ENCODE measurements around the gene SUSD2.

SUSD2 gene

DNA sequence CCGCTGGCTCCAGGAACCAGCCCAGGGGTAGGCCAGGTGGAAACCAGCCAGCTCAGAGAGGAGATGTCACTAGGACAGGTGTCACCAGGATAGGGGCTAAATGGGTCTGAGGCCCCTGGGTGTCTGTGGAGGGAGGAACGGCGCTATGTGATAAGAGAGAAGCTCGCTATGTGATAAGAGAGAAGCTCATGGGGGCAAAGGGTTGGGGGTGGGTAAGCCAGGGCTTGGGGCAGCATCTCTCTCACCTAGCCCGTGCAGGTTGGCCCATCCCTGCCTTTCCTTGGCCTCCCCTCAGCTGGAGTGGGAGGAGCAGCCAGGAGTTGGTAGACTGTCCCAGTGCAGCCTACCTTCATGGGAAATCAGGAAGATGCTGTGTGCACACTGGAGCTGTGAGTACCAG is 26.5 kb upstream of the SUSD2 start:
- no peak for DNase-seq

DNA sequence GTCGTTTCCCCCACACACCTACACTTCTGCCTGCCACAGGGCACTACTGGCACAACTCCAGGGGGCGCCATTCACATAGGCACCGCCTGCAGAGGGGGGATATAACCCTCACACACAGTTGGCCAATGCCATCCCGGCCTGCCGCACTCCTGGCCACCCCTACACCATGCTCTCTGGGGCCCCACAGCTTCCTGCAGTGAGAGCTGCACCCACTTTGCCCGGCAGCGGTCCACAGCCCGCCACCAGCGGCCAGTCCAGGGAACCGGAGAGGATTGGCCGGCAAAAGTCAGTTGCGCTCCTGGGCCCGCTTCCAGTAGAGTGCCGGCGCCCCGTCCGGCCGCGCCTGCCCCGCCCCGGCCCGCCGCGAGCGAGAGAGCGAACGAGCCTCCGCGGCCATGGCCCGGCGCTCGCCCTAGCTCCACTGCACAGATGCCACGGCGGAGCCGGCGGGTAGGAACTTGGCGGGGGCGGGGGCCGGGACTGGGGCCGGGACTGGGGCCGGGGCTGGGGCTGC is 25.6 kb upstream of the SUSD2 start:
- no peak for DNase-seq

DNA sequence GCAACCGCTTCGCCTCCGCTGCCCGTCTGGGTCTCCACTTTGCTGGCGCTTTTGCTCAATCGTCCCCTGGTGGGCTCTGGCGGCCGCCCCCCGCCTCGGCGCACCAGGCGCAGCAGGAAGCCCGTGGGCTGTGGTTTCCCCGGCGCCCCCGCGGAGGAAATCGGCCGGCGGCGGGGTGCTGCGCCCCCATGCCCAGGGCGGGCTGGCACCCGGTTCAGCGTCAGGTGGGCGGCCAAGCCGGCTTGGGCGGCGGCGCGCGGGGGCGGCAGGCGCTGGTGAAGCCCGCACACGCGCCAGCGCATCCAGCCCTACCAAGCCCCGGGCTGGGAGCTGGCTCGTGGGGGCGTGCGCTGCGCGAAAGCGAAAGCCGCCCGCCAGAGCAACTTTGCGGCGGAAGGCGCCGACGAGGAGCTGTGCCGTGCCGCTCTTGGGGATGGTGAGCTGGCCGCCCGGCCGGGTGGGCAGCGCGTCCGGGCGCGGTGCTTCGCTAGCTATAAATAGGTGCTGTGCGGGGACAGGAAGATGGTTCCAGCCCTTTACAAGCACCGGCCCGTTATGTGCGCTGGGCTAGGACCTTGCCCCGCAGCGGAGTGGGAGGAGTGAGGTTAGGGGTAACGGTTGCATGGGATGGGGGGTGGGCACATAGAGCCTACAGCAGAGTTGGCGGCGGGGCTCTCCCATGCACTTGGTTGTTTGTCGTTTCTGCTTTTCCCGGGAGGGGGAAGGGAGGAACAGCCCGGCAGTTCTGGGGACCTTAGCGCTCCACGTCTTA is 25.0 kb upstream of the SUSD2 start:
- no peak for DNase-seq

DNA sequence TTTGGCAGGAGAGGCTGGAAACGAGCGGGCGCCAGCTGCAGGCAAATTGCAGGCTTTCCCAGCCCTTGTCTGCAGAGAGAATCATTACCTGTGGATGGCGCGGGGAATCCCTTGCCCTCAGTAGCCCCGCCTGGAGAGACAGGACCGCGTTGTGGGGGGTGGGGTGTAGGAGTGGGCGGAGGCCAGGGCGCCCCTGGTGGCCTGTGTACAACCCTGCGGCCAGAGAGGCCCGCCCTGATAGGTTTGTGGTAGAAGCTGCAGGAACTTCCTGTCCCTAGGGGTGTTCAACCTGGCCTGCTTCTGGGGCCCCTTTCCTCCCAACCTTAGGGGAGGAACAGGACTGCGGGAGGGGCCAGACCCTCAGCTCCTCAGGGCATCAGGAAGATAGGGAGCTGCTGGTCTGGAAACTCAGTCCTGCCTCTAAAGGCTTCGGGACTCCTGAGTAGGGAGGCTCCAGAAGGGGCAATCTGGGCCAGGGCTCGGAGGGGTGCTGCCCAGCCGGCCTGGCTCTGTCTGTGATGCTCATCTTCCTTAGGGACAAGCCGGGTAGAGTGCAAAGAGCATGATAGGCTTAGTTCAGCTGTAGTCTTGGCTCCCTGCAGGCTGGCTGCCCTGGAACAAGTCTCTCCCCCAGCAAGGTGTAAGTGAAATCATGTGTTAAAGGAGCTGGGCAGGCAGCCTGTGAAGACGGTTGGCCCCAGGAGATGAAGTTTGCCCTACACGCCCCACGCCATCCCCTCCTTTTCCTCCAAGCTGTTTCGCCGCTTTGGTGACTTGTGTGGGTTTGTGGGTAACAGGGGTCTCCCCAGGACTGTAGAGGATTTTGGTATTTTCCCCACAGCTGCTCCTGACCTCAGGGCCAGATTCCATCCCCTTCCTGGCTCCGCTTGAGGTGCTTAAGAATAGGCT is 24.1 kb upstream of the SUSD2 start:
- peak; percentile 62 for DNase-seq

DNA sequence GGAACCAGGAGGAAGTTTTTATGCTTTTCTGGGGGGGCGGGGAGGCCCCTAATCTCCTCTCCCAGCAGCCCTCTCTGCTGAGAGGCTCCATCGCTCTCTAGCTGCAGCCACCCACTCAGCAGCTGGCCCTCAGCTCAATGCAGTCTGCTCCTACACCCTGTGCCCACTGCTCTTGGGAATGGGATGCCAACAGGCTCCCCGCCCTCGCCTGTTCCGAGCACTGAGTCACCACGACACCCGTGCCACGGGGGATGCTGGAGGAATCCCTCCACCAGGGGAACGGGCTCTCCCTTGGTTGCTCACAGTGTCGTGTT is 23.5 kb upstream of the SUSD2 start:
- DNase-seq: no peak

DNA sequence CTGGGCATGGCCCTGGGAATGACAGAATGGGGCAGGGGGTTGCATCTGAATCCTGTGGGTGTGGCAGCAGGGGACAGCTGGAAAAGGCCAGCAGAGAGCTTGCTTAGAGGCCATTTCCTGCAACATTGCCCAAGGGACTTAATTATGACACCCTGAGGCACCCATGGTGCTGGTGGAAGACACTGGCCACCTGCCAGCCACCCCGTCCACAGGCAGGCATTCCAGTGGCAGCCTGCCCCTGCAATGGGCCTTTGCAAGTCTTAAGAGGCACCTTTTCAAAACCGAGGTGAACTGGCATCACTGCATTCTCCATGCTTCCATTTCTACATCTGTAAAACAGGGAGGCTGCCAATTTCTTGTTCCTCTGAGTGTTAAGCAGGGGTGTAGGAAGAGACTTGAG is 21.6 kb upstream of the SUSD2 start:
- DNase-seq: no peak

DNA sequence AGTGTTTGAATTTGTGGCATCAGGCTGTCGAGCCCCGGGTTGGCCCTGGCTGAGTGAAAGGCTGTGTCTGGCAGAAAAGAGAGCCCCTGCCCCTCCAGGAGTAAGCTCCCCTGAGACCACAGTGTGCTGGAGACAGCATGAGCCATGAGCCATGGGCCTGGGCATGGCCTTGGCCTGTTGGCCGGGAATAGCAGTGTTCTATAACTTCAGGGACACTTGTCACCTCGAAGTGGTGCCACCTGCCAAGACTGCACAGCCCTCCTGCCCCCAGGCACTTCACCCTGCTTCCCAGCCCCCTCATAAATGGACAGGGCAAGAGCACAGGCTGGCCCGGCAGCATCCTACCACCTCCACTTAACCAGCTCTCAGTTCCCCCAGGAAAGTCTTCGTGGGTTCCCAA is 20.7 kb upstream of the SUSD2 start:
- no peak for DNase-seq

DNA sequence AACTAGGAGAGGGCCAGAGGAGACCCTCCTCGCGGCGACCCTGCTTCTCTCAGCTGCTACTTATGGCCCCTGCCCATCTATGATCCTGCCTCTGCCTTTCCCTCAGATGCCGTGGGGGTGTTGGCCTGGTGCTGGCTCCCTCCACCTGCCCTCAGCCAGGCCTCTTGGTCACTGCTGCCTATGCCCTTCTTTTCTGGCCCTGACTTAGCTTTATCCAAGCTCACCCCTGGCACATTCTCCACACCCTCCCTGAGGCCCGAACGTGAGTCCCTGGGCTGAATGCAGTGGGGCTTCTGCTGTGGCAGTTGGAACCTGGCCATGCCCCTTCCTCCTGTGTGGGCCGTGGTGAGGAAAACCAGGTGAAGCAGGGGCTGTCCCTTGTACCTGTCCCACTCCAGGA is 19.8 kb upstream of the SUSD2 start:
- DNase-seq: no peak

DNA sequence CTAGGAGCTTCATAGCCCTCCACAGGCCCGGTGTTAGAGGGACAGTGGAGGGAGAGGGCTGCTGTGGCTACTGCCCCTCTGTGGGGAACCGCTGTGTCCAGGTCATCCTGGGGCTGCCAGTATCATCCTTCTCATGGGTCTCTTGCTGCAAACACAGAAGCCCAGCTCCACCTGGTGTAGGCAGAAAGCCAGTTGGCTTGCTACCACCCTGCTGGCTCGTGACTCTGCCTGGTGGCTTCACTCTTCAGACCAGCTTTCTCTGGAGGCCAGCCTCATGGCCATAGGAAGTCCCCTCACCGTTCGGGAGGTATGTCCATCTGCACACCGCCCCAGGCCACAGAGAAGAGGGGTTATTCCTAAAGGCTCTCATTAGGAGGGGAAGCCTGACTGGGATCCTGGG is 19.4 kb upstream of the SUSD2 start:
- DNase-seq: no peak

DNA sequence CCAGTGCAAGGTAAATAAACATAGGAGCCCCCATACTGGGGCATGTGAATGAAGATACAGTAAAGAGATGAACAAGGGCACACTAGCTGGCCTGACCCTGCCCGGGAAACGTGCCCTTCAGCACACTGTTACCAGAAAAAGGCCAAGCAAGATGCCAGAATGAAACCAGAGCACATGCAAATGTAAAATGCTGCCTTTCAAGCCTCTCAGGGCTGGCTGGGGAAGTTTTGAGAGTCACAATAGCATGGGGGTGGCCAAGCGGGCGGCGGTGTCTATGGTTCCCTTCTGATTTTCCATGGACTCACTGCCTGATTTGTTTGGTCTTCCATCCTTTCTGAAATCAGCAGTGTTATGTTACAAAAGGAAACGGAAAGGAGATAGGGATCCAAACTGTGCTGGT is 18.9 kb upstream of the SUSD2 start:
- DNase-seq: no peak

DNA sequence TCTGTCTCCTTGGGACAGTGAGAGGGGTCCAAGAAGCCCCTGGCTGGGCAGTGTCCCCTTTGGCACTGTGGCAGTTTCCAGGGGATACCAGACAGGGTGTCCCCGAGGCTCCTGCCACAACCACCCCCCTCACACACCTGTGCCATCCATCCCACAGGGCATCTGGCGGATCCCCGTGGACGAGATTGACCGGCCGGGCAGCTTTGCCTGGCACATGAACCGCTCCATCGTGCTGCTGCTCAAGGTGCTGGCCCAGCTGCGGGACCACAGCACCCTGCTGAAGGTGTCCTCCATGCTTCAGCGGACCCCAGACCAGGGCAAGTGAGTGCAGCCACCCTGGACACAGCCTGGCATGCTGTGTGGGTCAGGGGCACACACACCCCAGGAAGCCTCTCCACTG is 17.0 kb upstream of the SUSD2 start:
- no peak for DNase-seq

DNA sequence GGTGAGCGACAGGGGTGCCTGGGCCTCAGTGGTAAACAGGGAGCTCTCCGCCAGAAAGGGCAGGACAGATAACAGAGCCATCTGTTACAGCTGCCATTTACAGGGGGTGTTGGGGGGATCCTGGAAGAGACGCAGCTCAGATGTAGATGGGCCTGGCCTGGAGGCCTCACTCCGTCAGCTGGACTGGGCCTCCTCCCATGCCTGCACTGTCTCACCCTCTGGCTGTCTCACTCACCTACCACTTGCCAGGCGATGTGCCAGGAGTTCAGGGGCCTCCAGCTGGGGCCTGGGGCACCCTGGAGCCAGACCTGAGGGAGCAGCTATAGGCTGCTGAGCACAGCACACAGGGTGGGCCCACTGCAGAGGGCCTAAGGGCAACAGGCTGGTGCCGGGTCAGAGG is 16.3 kb upstream of the SUSD2 start:
- DNase-seq: no peak

DNA sequence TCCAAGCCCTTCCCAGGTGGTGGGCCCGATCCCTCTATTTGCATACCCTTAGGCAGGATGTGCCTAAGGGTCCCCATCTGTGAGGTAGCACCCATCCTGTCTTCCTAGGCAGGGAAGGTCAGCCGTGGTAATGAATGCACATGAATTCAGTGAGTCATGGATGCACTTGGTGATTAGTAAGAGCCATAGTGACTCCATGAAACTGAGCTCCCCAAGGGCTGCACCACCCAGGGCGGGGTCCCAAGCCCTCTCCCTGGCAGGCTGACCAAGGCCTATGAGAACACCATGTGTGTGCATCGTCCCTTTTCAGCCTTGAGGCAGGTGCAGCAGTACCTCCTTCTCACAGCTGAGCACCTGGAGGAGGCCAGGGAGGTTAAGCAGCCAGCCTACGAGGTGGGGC is 15.6 kb upstream of the SUSD2 start:
- DNase-seq: no peak

DNA sequence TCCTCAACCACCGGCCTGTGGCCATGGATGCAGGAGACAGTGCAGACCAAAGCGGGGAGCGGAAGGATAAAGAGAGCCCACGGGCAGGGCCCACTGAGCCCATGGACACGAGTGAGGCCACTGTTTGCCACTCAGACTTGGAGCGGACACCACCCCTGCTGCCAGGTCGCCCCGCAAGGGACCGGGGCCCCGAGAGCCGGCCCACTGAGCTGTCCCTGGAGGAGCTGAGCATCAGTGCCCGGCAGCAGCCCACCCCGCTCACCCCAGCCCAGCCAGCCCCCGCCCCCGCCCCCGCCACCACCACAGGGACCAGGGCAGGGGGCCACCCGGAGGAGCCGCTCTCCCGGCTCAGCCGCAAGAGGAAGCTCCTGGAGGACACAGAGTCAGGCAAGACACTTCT is 14.5 kb upstream of the SUSD2 start:
- no peak for DNase-seq

DNA sequence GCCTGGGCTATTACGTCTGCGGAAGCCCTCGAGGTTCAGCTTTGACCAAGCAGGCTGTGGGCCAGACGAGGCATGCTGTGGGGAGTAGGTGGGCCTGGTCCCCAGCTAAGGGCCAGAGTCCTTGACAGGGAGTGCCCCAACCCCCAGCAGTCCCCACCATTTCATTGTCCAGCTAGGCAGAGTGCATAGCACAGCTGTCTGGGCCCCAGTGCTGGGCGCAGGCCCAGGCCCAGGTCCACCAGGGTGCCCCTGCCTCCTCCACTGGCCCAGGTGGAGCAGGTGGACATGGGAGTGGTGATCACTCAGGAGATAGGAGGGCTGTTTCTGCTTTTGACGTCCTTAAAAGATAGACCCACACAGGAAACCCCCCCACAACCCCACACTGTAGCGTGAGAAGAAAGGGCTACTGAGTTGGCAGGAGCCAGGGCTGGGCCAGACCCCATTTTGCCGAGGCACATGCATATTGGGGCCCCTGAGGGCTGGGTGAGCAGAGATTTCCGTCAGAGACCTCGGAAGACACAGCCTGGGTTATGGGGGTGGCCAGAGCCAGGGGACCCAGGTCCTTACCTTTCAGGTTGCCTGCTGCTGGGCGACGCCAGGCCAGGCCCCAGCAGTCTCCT is 11.7 kb upstream of the SUSD2 start:
- DNase-seq: no peak

DNA sequence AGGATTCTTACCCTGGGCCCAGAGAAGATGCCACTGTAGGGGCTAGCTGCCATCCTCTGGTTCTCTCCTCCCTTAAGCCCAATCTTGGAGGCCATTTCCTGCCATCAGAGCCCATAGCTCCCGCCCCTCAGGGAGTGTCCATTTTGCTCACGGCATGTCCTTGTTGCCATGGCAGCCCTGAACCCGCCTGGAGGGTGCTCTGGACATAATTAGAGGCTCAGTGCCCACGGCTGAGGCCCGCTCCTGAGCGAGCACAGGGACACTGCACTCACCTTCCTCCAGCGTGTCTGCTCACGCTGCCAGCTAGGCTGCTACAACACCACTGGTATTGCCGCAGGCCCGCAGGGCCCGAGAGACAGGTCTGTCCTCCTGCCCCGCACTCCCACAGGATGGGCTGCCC is 11.1 kb upstream of the SUSD2 start:
- no peak for DNase-seq

DNA sequence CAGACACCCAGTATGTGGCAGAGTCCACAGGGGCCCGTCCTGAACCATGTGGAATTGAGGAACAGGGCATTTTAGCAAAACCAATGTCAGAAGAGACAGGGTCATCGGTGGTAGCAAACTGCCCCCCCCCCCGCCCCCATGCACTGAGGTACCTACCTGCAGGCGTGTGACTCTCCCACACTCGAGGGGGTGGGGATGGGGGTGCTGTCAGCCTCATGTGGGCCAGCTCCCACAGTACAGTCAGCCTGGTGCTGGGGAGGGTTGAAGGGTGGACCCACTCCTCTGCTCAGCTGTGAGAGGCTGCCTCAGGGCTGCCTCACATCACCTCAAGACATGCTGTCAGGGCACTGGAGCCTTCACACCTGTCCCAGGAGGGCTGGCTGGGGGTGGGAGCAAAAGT is 10.7 kb upstream of the SUSD2 start:
- DNase-seq: no peak

DNA sequence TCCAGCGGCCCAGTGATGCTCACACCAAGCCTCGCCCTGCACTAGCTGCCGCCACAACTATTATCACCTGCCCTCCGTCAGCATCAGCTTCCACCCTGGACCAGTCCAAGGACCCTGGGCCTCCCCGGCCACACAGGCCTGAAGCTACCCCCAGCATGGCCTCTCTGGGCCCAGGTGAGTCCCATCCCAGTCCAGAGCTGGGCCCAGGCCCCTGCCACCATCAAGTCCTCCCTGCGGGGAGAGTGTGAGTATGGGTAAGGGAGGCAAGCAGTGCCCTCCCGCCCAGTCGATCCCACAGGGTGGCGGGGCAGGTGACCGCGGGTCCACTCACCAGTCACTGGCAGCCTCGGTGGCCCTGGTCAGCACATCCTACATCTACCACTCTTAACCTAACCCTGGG is 9.5 kb upstream of the SUSD2 start:
- DNase-seq: no peak

DNA sequence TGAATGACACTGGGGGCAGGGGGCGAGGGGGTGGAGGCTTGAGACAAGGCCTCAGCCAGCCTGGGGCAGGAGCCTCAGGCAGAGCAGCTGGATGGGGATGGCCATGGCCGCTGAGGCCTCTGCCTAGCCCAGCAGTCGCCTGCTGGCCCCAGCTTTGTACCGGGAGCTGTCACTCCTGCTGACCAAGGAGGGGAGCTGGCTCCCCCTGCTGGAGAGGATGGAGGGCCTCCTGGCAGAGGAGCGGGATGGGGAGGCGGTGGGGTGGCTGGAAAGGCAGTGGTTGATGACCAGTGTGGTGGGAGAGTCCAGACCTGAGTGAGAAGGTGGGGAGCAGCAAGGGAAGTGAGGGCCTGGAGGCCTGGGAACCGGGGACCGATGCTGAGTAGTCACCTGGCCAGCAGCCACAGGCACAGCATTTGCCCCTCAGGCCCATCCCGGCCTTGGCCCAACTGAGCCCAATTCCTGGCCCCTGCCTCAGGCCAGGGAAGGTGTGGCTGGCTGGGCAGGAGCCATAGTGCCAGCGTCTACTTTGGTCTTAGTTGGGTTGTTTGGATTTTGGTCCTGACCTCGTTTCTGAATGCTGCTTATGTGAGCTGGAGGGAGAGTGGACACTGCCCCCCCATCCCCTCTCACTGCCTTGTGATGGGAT is 6.0 kb upstream of the SUSD2 start:
- no peak for DNase-seq

DNA sequence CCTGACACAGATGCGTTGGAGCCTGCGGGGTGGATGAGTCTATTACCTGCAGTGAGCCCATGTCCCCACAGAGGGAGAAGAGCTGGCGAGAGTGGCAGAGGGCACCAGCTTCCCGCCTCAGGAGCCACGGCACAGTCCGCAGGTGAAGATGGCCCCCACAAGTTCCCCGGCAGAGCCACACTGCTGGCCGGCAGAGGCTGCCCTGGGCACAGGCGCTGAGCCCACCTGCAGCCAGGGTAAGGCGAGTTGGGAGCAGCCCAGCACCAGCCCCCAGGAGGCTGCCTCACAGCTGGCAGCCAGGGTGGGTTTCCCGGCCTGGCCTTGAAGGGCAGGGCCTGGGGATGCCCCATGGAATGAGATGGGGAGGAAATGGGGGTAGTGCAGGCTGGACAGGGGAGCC is 5.2 kb upstream of the SUSD2 start:
- DNase-seq: no peak

DNA sequence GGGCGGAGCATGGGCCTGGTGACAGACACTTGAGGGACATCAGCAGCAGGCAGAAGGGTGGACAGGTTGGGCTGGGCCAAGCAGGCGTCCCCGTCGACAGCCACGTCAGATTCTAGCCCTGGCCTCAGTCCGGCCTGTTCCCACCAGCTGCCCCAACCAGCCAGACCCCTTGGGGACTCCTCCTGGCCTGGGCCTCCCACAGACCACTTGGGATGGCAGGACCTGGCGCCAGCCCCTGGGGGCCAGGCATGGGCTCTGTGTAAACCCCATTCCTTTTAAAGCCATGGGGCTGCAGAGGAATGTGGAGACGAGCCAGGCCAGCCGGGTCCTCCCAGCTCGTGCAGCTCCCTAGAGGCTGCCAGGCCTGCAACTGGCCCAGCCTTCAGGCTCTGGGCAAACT is 4.7 kb upstream of the SUSD2 start:
- DNase-seq: no peak

DNA sequence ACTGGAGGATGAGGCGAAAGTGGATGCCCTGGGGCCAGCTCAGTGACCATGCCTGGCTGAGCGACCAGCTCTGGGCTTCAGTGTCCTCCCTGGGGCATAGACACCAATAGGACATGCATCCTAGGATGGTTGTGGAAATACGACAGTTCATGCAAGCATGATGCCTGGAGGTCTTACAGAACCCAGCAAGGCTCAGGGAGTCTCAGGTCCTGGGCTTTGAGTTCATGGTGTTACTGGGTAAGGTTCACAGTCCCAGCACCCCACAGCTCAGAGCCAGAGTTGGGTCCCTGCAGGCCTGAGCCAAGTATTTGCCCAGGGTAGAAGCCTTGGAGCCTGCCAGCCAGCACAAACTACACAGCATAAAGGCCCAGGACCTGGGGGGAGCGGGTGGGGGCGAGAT is 4.2 kb upstream of the SUSD2 start:
- no peak for DNase-seq

DNA sequence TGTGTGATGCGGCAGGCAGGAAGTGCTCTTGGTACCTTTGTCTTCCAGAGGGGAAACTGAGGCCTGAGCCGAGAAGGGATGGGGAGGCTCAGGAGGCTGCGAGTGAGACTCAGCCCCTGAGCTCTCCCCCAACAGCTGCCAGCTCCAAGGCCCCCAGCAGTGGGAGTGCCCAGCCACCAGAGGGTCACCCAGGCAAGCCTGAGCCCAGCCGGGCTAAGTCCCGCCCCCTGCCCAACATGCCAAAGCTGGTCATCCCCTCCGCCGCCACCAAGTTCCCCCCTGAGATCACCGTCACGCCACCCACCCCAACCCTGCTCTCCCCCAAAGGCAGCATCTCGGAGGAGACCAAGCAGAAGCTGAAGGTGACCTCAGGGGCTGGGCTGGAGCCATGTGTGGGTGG is 3.8 kb upstream of the SUSD2 start:
- DNase-seq: no peak

DNA sequence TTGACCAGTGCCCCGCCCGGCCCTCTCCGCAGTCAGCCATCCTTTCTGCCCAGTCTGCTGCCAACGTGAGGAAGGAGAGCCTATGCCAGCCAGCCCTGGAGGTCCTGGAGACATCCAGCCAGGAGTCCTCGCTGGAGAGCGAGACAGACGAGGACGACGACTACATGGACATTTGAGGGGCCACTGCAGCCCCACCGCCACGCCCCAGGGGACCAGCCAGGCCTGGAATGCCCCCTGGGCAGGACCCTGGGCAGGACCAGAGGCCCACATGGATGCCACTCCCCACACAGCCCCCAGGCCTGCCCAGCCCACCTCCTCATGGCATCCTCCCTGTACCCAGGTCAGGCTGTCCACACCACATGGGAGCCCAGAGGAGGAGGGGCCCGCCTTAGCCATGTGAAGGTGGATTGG is 3.3 kb upstream of the SUSD2 start:
- no peak for DNase-seq
